EH (cell line): ENCODE measurements around the gene PLAA.
A peak's percentile ranks its signal among the peaks of the same experiment; 100 is the strongest.

Experiments used
- DNase-seq: peaks from one replicate; pipeline ENCODE4 v3.0.0-alpha.2; 2015; ENCODE audit warnings: low read depth

PLAA gene

DNA sequence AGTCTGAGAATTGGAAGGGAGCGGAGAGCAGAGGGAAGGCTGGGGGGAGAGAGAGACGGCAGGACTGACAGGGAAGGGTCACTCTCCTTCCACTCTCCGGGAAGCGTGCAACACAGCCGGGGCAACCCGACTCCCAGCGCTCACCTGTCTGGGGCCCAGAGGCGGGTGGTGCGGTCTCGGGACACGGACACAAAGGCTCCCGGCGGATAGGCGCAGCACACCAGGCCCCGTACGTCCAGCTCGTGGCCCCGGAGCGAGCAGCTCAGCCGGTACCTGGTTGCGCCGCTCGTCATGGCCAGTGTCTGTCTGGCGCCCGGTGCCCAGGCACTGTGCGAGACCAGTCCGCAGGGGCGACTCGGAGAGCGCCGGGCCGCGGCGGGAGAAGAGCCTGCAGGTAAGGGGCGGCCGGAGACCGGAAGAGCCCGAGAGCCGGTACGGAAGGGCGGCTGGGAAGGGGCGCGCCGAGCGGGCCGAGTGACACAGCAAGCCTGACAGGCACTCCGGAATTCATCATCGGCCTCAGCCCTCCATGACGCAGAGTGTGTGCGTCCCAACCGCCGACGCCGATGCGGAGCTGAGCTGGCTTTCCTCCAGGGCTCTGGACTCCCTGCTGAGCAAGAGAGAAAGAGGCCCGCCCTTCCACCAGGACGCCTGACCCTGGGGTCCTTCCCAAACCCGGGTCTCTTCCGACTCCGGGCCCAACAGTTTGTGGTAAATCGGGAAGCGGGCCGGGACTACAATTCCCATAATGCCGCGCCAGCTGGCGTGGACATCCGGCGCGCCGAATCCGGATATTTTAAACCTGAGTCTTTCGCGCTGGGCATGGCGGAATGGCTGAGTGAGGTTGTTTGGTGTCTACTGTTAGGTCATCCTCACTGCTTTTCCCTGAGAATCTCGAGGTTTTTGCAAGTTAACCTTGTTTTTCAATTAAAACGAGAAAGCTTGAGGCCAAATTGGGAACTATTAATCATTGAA, at the start of gene PLAA:
Gene PLAA (minus strand): TSS at position 490 of the 975 bp plus-strand sequence. CDS start 197 bp downstream, at position 293.
- peak; percentile 93 for DNase-seq

DNA sequence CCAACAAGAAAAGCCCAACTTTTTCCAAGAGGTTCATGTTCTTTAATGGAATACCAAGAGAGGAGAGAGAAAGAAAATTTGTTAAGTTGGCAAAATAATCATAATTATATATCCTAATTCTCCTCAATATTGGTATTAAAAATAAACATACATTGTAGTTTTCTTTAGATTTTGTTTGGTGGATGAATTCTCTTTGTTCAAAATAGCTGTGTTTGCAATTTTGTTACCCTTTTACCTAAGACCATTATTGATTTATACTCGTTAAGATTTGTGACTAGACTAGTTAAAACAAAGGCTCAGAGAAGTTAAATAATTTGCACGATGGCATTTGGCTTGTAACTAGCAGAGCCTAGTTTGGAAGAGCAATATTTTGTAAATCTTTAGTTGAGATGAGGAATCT, 48.8 kb upstream of the PLAA start:
- no peak for DNase-seq

DNA sequence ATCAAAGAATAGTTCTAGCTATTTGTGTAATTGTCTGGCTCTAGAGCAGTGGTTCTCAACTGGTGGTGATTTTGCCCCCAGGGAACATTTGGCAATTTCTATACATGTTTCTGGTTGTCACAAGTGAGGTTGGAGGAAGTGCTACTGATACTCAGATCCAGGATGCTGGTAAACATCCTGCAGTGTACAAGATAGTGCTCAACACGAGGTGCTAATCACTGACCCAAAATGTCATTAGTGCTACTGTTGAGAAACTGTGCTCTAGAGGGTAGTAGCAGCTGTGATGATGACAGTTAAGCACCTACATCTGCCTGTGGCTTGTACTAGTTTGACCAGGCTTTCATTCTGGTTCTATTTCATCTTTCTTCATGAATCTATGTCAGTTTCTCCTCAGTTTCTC, 36.3 kb upstream of the PLAA start:
- DNase-seq: no peak

DNA sequence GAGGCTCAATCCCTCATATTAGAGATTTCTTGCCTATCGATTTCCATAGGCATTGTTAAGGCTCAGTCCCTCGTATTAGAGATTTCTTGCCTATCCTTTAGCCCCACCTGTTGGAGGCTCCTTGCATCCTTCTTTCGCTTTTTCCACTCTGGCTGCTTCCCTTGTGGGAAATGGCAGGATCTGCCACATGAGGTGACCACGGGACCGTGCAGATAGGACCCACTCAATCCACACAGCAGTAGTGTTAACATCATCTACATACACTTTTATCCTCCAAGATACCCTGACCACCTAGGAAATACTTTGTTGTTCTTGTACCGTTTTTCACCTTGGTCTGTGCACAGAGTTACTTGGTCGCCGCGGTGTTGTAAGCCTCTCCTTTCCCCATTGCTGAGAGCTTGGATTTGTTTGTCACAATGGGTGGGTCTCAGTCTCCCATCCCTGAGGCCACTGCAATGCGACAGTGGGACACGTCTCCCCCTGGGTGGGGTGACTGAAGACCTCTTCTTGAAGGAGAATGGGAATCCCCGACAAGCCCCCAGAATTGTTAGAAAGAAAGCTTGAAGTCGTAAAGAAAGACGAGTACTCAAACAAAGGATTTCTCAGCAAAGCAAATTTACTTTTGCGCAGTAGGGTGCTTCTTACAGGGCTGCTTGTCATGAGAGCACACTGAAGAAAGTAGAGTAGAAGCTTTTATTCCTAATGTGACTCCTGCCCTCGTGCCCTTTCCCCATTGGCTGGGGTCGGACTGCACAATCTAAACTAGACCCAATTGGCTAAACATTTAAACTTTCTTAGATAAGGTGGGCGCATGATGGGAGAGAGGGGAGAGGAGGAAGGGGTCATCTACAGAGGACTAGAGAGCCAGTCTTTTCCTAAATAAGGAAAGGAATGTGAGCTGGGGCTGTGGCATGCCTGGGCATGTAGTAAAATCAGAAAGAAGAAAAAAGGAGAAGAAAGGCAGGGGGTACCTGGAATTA, 29.0 kb upstream of the PLAA start:
- peak; percentile 61 for DNase-seq

DNA sequence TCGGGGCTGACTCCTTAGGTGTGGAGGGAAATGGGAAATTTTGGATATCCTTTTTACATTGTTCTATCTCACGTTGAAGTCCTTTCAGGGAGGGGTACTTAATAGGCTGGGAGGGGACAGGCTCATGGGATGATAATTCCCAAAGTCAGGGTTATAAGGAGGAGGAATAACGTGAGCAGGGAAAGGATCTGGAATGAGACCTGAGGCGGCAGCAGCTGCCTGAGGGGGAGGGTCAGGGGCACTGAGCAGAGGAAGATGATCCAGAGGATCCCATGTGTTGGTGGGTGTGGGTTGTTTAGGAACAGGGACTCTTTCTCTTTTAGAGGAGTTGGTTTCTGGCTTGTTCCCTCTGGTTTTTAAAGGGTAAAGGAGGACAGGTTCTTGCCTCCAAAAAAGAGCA, 27.9 kb upstream of the PLAA start:
- DNase-seq: no peak

DNA sequence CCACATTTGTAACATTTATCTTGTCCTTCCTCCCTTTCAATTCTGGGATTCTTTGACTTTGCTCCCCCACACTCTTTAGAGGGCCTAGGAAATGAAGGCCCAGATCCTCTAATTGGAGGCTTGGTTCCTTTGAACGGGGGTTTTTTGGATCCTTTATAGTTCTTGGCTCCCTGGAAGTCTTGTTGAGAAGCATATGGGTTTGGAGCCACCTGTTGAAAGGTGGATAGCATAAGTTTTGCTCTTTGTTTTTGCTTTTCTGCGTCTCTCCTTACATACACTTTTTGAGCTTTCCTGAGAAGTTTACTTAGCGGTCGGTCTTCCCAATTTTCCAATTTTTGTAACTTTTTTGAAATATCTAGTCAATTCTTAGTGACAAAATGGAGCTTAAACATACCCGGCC, 26.9 kb upstream of the PLAA start:
- DNase-seq: no peak

DNA sequence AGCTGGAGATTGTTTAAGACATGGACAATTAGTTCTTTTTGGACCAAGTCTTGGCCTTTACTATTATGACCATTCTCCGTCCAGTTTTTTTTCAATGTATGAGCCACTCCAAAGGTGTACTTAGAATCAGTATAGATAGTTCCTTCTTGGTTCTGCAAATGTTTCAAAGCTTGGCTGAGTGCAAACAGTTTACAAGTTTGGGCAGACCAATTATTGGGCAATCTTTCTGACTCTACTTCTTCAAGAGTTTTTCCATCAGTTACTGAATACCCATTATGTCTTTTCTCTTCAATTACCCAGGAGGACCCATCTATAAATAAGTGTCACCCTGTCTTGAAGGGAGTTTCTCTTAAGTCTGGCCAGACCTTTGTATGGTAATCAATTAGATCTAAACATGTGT, 24.7 kb upstream of the PLAA start:
- no peak for DNase-seq

DNA sequence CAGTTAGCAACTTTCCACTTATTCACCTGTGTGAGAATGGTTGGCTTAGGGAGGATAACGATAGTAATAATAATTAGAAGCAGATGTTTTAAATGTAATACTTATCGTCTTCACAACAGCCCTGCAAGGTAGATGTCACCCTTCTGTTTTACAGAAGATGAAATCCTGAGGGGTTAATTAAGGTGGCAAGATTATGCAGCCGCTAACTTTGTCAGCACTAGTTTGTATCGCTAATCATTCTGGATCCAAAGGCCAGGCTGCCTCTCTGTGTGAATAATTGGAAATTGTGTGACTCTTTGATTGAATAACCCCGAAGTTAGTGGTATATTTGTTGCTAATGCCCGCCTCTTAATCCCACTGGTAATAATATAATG, 9.8 kb upstream of the PLAA start:
- no peak for DNase-seq

DNA sequence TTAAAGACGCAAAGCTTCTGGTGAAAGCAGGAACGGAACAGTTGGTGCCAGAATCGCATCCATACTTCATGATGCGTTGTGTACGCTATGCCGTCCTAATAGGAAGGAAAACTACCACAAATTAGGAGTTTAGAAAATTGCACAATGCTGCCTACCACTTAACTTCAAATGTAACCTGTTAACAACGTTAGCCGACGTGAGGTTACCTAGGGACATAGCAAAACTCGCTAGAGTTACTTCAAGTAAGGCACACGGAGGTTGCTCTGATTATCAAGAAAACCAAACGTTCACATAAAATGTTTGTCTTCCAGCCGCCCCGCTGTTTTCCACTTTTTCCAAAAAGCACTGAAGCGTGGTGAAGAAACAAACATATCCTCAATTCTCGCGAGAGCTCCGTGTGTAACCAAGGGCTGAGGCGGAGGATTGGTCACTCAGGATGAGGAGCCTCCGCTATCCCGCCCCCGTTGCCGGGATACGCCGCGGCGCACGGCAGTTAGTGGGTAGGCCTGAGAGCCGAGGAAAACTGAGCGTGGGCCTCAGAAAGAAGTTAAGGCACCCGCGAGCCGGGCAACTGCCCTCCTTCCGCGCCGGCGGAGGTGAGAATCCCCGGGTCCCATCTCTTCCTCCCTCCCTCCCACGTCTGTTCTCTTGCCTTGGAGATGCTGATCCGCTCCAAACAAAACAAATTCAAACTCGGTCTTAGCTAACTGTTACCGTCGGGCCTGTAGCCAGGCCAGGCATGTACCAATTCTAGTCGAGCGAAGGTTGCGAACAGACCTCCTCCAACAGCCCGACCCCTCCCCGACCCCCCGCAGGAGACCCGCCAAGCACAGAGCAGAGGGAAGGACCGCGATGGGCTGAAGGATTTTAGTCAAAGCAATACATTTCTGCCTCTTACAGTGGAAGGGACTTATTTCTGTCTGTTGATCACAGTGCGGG, 9.1 kb upstream of the PLAA start, which contains the start of gene IFT74:
Gene IFT74 (plus strand): TSS at position 492 of the 939 bp plus-strand sequence. CDS start 5,556 bp downstream, outside the sequence.
- DNase-seq: peak; percentile 99

DNA sequence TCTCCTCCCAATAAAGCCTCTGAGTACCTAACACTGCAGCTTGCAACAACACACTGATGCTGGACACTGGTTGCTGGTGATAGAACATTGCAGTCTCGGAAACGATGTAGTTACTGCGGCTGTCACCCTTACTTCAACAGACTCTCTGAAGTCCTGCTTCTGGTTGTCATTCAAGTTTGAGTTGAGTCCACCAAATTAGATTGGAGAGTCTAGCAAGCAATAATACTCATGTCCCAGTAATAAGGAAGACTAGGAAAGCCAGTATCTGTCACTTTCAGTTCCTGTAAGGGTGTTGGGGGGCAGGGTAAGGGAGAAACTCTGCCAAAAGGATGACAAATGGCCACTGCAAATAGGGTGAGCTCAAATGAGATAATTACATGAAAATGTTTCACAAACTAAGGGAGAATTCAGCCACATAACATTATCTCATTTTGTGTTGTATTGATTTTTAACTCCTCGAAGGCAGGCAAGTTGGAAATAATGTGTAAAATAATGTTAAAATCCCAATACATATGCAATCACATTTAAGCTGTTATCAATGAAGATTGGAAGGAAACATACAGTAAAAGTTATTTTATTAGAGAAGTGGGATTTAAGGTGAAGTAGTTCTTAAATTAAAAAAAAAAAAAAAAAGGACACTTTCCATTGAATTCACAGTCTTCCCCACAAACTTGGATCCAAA, 8.3 kb upstream of the PLAA start:
- peak; percentile 36 for DNase-seq

DNA sequence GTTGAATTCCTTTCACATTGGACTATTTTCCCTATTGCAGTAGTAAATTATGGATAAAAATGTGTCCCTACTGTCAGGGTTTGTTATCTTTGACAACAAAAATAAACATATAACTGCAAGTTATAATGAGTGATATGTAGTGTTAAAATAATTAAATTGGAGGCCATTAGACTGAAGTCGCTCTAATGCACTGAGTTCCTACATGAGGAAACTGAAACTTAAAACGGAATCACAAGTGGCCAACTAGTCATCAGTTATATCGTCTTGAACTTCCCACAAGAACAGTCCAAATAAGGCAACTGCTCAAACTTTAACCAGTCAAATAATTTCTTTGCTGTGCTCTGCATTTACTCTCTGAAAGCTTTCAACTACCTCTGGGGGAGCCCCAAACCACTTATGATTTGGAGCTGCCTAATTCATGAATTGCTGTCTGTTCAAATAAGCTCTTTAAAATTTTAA, 7.0 kb upstream of the PLAA start:
- DNase-seq: no peak

DNA sequence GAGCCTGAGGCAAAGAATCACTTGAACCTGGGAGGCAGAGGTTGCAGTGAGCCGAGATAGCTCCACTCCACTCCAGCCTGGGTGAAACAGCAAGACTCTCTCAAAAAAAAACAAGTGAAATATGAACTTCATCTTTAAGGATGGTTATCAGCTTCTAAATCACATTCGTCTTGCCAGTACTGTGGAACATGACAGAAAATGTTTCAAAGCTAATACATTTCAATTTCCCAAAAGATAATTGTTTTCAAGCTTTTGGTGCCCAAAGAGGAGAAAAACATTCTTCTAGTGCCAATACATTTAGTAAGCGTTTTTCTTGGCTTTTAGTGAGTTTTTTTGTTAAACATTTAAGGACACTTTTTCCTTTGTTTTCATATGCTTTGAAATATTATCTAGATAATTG, 4.8 kb upstream of the PLAA start:
- peak; percentile 15 for DNase-seq

DNA sequence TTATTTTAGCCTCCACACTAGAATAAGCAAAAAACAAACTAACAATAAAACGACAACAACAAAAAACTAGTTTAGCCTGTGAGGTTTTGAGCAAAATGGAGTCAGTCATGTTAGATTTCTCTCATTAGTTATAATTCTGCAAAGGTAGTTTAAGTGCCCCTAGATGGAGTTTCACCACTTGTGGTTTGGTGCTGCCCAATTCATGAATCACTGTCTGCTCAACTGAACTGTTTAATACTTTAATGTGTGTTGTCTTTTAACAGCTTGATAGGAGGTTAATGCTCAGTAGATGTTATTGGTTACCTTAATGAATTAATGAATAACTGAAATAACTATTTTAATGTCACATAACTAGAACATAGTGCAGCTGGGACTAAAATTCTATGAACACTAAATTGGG, 3.5 kb upstream of the PLAA start:
- DNase-seq: no peak

DNA sequence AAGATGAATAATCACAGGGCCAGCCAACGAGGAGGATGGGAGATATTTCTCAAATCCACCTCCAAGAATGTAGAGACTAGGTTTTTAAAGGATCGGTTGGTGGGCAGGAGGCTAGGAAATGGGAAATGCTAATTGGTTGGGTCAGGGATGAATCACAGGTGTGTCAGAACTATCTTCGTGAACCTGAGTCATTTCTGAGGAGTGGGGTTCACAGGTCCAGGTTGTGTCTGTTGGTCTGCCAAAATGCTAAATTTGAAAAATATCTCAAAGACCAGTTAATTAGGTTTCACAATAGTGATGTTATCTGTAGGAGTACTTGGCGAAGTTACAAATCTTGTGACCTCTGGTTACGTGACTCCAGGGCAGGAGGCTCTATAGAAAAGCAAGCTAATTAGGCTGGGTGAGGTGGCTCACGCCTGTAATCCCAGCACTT, 2.6 kb upstream of the PLAA start:
- DNase-seq: no peak

DNA sequence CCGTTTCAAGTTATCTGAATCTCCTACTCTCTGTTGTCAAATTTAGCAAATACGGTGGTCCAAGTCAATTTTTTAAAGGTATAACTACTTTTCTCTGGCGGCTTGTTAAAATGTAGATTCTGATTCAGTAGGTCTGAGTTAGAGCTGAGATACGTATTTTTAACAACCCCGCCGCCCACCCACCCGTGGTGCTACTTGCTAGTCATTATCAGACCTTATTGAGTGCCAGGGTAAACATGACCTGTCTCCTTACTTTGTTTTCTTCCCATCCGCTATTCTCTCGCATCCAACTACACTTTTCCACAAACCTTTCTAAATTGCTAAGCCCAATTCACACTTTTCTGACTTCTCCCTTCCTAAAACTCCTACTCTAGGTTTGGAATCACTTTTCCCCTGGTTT, 694 bp upstream of the PLAA start:
- no peak for DNase-seq

DNA sequence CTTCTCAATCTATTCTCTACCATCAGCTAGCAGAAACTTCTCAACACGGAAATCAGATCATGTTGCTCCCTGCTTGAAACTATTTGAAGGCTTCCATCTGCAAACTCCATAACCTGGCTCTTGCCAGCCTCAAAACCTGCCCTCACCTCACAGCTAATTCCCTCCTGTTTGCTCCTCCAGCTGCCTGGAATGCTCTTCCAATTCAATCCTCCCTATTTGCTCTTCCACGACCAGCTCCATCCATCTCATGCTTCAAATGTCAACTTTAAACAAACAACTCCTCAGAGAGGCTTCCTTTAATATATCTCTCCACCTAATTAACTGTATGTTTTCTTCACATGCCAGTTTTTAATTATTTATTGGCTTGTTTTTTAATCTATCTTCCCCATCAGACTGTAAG, 1.5 kb downstream of the PLAA start:
- DNase-seq: no peak

DNA sequence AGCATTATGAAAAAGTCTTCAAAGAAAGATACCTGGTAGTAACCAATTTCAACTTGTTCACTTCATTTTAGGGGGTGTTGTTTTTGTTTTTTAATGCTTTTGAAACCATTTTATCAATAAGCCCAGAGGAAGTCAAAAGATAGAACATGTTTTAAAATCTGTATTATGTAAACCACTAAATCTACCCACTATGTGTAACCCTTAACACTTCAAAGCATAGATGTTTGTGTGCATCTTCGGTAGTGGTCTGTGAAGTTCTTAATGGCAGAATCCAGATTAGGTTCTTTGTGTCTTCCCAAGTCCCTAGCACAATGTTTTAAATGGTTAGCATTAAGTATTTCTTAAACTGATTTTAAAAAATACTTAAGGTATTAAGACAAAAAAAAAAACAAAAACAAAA, 6.3 kb downstream of the PLAA start:
- DNase-seq: no peak

DNA sequence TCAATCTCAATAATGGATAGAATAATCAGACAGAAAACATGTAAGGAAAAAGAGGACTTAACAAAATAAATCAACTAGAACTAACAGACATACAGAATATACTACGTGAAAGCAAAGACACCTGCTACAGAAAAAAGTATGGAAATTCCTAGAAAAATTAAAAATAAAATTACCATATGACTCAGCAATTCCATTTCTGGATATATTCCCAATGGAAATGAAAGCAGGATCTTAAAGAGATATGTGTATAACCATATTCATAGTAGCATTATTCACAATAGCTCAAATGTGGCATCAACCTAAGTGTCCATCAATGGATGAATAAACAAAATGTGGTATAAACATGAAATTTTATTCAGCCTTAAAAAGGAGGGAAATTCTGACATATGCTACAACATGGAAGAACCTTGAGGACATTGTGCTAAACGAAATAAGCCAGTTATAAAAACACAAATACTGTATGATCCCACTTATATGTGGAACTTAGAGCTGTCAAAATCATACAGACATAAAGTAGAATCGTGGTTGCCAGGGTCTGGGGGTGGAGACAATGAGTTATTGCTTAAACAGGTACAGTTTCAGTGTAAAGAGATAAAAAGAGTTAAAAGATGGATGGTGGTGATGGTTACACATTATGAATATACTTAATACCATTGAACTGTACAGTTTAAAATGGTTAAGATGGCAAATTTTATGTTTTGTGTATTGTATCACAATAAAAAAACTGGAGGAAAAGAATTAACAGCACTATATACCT, 6.9 kb downstream of the PLAA start:
- DNase-seq: no peak

DNA sequence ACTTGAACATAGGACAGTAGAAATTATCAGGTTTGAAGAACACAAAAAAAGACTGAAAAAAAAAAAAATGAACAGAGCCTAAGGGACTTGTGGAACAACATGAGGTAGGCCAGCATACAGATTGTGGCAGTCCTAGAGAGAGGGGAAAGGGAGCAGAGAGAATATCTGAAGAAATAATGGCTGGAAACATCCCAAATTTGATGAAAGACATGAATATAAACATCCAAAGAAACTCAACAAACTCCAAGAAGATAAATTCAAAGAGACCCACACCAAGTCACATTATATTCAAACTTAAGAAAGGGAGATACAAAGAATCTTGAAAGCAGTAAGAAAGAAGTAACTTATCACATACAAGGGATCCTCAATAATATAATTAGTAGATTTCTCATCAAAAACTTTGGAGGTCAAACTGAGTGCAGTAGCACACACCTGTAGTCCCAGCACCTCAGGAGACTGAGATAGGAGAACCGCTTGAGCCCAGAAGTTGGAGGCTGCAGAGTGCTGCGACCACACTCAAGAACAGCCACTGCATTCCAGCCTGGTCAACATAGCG, 9.1 kb downstream of the PLAA start:
- no peak for DNase-seq

DNA sequence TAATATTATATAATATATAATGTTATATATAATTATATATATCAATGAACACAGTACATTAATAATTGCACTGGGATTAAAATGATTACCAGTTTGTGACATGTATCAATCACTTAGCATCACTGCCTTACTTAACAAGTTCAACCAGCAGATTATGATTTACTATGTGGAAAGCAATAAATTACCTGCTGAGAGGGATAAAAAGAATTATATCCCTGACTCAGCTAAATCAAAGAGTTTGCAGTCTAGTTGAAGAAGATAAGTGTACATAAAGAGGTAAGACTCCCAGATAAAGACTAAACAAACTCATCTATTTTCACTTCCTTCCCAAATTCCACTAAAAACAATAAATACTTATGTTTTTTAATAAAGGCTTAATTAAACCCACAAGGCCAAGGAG, 11.2 kb downstream of the PLAA start:
- no peak for DNase-seq
